ENCODE data around the gene ZNF23. TPM values are rescaled to one million over a fixed set of nuclear protein-coding genes. Genes with fewer than 3 reads are reported as not detected.

The ZNF23 gene
- total RNA-seq, 8 experiments from 2014 or later, result 9.5 to 23.8 (median 15.5) TPM

GRCh38 chr16:71459510-71459909, 2.5 kb downstream of the ZNF23 start:
- ATAC-seq (replicated peaks in 6 of 8), result no peak
- in situ Hi-C loops (cut with MboI; ENCODE audit: low pct_unique_long_range_greater_than_20kb in 2 of 9, low sequenced_read_pairs in 9 of 9, unreplicated experiment in 9 of 9), result no loop called here
- peaks cover 8 to 15% of the 10 kb centered on the region in 2 donors for H3K4me1 ChIP-seq (replicated peaks in 1 of 2)
- no peak overlapping the region for H3K4me3 ChIP-seq
- no peak overlapping the region for H3K27ac ChIP-seq

- Histone ChIP-seq H3K4me1 (replicated peaks in 1 of 2) (peaks cover 8 to 11% of the 10 kb centered on the region in 2 donors), H3K4me3 (no peak overlapping the region), H3K27ac (no peak overlapping the region)
- WGBS, 10 experiments, result 67 to 100% (median 93%) methylated on average over 1 to 4 of the region's 4 CpGs; no CpG with 5 or more reads in 1 of the 10 experiments
- in situ Hi-C loops (cut with MboI; ENCODE audit: low pct_unique_long_range_greater_than_20kb in 2 of 9, low sequenced_read_pairs in 9 of 9, unreplicated experiment in 9 of 9), result no loop called here
- no peak for ATAC-seq (replicated peaks in 6 of 8)
These were observed 5.2 kb downstream of the ZNF23 start for GRCh38 chr16:71456801-71457200.

- H3K4me1 ChIP-seq (replicated peaks in 1 of 2), result no peaks in the 10 kb centered on the region
- no peak for ATAC-seq (replicated peaks in 6 of 8)
- no peak overlapping the region for H3K27ac ChIP-seq
- in situ Hi-C loops (cut with MboI; ENCODE audit: low pct_unique_long_range_greater_than_20kb in 2 of 9, low sequenced_read_pairs in 9 of 9, unreplicated experiment in 9 of 9), result no loop called here
- H3K4me3 ChIP-seq, result no peak overlapping the region
These were observed 9.0 kb downstream of the ZNF23 start for GRCh38 chr16:71453036-71453435.

- Histone ChIP-seq H3K27ac (no peak overlapping the region), H3K4me3 (no peak overlapping the region), H3K4me1 (replicated peaks in 1 of 2) (no peaks in the 10 kb centered on the region)
- ATAC-seq (replicated peaks in 6 of 8), result no peak
- 90 to 100% (median 96%) methylated on average over 1 to 3 of the region's 3 CpGs; no CpG with 5 or more reads in 4 of the 10 experiments for WGBS, 10 experiments
- in situ Hi-C loops (cut with MboI; ENCODE audit: low pct_unique_long_range_greater_than_20kb in 2 of 9, low sequenced_read_pairs in 9 of 9, unreplicated experiment in 9 of 9), result loop anchor here in 1 of 9 experiments (25.0 kb wide), 1 partner anchor 163 kb away; no protein-coding TSS in a partner anchor
These were observed 13.0 kb downstream of the ZNF23 start for GRCh38 chr16:71449020-71449419.

- H3K4me1 ChIP-seq (replicated peaks in 1 of 2), result no peaks in the 10 kb centered on the region
- in situ Hi-C loops (cut with MboI; ENCODE audit: low pct_unique_long_range_greater_than_20kb in 2 of 9, low sequenced_read_pairs in 9 of 9, unreplicated experiment in 9 of 9), result loop anchor here in 1 of 9 experiments (25.0 kb wide), 1 partner anchor 164 kb away; no protein-coding TSS in a partner anchor
- no peak for ATAC-seq (replicated peaks in 6 of 8)
- 92 to 100% (median 97%) methylated on average over 1 to 7 of the region's 7 CpGs; no CpG with 5 or more reads in 2 of the 10 experiments for WGBS, 10 experiments
- H3K27ac ChIP-seq, result no peak overlapping the region
- H3K4me3 ChIP-seq, result no peak overlapping the region
These were observed 13.7 kb downstream of the ZNF23 start for GRCh38 chr16:71448274-71448866.

GRCh38 chr16:71443714-71444113, 18.3 kb downstream of the ZNF23 start:
- no peak for ATAC-seq (replicated peaks in 6 of 8)
- H3K27ac ChIP-seq, result no peak overlapping the region
- in situ Hi-C loops (cut with MboI; ENCODE audit: low pct_unique_long_range_greater_than_20kb in 2 of 9, low sequenced_read_pairs in 9 of 9, unreplicated experiment in 9 of 9), result loop anchor here in 1 of 9 experiments (25.0 kb wide), 1 partner anchor 169 kb away; no protein-coding TSS in a partner anchor
- 60 to 100% (median 86%) methylated on average over 1 to 3 of the region's 6 CpGs; no CpG with 5 or more reads in 5 of the 10 experiments for WGBS, 10 experiments
- H3K4me1 ChIP-seq (replicated peaks in 1 of 2), result no peaks in the 10 kb centered on the region
- H3K4me3 ChIP-seq, result no peak overlapping the region

GRCh38 chr16:71442051-71442440, 20.0 kb downstream of the ZNF23 start, which contains the start of gene TLE7:
Gene TLE7, minus strand, starts transcription at chr16:71442054. Its CDS starts 8,730 bp downstream, at chr16:71433324.
- ATAC-seq (replicated peaks in 6 of 8), result no peak
- in situ Hi-C loops (cut with MboI; ENCODE audit: low pct_unique_long_range_greater_than_20kb in 2 of 9, low sequenced_read_pairs in 9 of 9, unreplicated experiment in 9 of 9), result loop anchor here in 1 of 9 experiments (25.0 kb wide), 1 partner anchor 170 kb away; no protein-coding TSS in a partner anchor
- no peaks in the 10 kb centered on the region for H3K4me1 ChIP-seq (replicated peaks in 1 of 2)
- no peak within 1 kb of the TSS for H3K27ac ChIP-seq
- H3K4me3 ChIP-seq, result no peak within 1 kb of the TSS
- WGBS, 10 experiments, result no CpG with 5 or more reads among the region's 13 CpGs

- Histone ChIP-seq H3K4me1 (replicated peaks in 1 of 2) (no peaks in the 10 kb centered on the region), H3K4me3 (no peak overlapping the region), H3K27ac (no peak overlapping the region)
- 30 to 90% (median 60%) methylated on average over 2 to 7 of the region's 71 CpGs; no CpG with 5 or more reads in 7 of the 10 experiments for WGBS, 10 experiments
- ATAC-seq (replicated peaks in 6 of 8), result no peak
- in situ Hi-C loops (cut with MboI; ENCODE audit: low pct_unique_long_range_greater_than_20kb in 2 of 9, low sequenced_read_pairs in 9 of 9, unreplicated experiment in 9 of 9), result loop anchor here in 1 of 9 experiments (25.0 kb wide), 1 partner anchor 171 kb away; no protein-coding TSS in a partner anchor
These were observed 20.5 kb downstream of the ZNF23 start for GRCh38 chr16:71441348-71442050.

GRCh38 chr16:71440669-71441347, 21.2 kb downstream of the ZNF23 start:
- no peaks in the 10 kb centered on the region for H3K4me1 ChIP-seq (replicated peaks in 1 of 2)
- H3K4me3 ChIP-seq, result no peak overlapping the region
- WGBS, 10 experiments, result 20 to 95% (median 69%) methylated on average over 1 to 16 of the region's 25 CpGs; no CpG with 5 or more reads in 2 of the 10 experiments
- in situ Hi-C loops (cut with MboI; ENCODE audit: low pct_unique_long_range_greater_than_20kb in 2 of 9, low sequenced_read_pairs in 9 of 9, unreplicated experiment in 9 of 9), result loop anchor here in 1 of 9 experiments (25.0 kb wide), 1 partner anchor 171 kb away; no protein-coding TSS in a partner anchor
- H3K27ac ChIP-seq, result no peak overlapping the region
- no peak for ATAC-seq (replicated peaks in 6 of 8)

GRCh38 chr16:71439523-71439922, 22.5 kb downstream of the ZNF23 start:
- 0 to 38% (median 21%) methylated on average over 1 to 3 of the region's 3 CpGs; no CpG with 5 or more reads in 6 of the 10 experiments for WGBS, 10 experiments
- Histone ChIP-seq H3K4me3 (no peak overlapping the region), H3K4me1 (replicated peaks in 1 of 2) (no peaks in the 10 kb centered on the region), H3K27ac (no peak overlapping the region)
- peak in 1 of 8 experiments; percentile 52 for ATAC-seq (replicated peaks in 6 of 8)
- in situ Hi-C loops (cut with MboI; ENCODE audit: low pct_unique_long_range_greater_than_20kb in 2 of 9, low sequenced_read_pairs in 9 of 9, unreplicated experiment in 9 of 9), result loop anchor here in 1 of 9 experiments (25.0 kb wide), 1 partner anchor 173 kb away; no protein-coding TSS in a partner anchor

GRCh38 chr16:71436473-71436872, 25.6 kb downstream of the ZNF23 start:
- H3K4me3 ChIP-seq, result no peak overlapping the region
- 0 to 92% (median 40%) methylated on average over 1 to 5 of the region's 7 CpGs; no CpG with 5 or more reads in 3 of the 10 experiments for WGBS, 10 experiments
- H3K27ac ChIP-seq, result no peak overlapping the region
- no peaks in the 10 kb centered on the region for H3K4me1 ChIP-seq (replicated peaks in 1 of 2)
- in situ Hi-C loops (cut with MboI; ENCODE audit: low pct_unique_long_range_greater_than_20kb in 2 of 9, low sequenced_read_pairs in 9 of 9, unreplicated experiment in 9 of 9), result loop anchor here in 1 of 9 experiments (25.0 kb wide), 1 partner anchor 176 kb away; no protein-coding TSS in a partner anchor
- no peak for ATAC-seq (replicated peaks in 6 of 8)

GRCh38 chr16:71432906-71433305, 29.1 kb downstream of the ZNF23 start:
- H3K4me1 ChIP-seq (replicated peaks in 1 of 2), result no peaks in the 10 kb centered on the region
- WGBS, 10 experiments, result 0 to 63% (median 52%) methylated on average over 2 to 5 of the region's 6 CpGs; no CpG with 5 or more reads in 6 of the 10 experiments
- no peak for ATAC-seq (replicated peaks in 6 of 8)
- no peak overlapping the region for H3K27ac ChIP-seq
- in situ Hi-C loops (cut with MboI; ENCODE audit: low pct_unique_long_range_greater_than_20kb in 2 of 9, low sequenced_read_pairs in 9 of 9, unreplicated experiment in 9 of 9), result loop anchor here in 1 of 9 experiments (25.0 kb wide), 1 partner anchor 179 kb away; no protein-coding TSS in a partner anchor
- H3K4me3 ChIP-seq, result no peak overlapping the region

All from motor neuron (in vitro differentiated cells).